ENCODE measurements around the gene FGF1.

GRCh38 chr5:142627383-142628217, 58.3 kb downstream of the FGF1 start:
- TF ChIP-seq CTCF (IDR thresholded peaks at IDR 0.05; ENCODE audit: low read length) = no peak
- TF ChIP-seq EZH2 (IDR thresholded peaks at IDR 0.05; ENCODE audit: borderline replicate concordance, low read length) = no peak
